NCI-H1417 treated with DMSO at 0.1 percent for 48 hours (cell line): ENCODE data around the gene JCAD.

ENCODE experiments used
- DNase-seq: peaks from one replicate; lab custom pipeline; 2025; lab: John Stamatoyannopoulos, UW

JCAD gene

GRCh38 chr10:30046476-30046875, 12.9 kb downstream of the JCAD start:
- no peak for DNase-seq

- DNase-seq = no peak
Observed at GRCh38 chr10:30045961-30046360, 13.4 kb downstream of the JCAD start.

GRCh38 chr10:30043476-30044270, 15.7 kb downstream of the JCAD start:
- DNase-seq = no peak

- DNase-seq = no peak
Observed at GRCh38 chr10:30042820-30043219, 16.6 kb downstream of the JCAD start.

- no peak for DNase-seq
Observed at GRCh38 chr10:30041196-30042105, 17.9 kb downstream of the JCAD start.

- DNase-seq = no peak
Observed at GRCh38 chr10:30040597-30040996, 18.8 kb downstream of the JCAD start.

GRCh38 chr10:30039988-30040387, 19.4 kb downstream of the JCAD start:
- no peak for DNase-seq

- no peak for DNase-seq
Observed at GRCh38 chr10:30039567-30039966, 19.8 kb downstream of the JCAD start.

GRCh38 chr10:30038781-30039536, 20.4 kb downstream of the JCAD start:
- DNase-seq = no peak

GRCh38 chr10:30037620-30038336, 21.6 kb downstream of the JCAD start:
- no peak for DNase-seq

GRCh38 chr10:30036811-30037210, 22.6 kb downstream of the JCAD start:
- DNase-seq = no peak

- no peak for DNase-seq
Observed at GRCh38 chr10:30036341-30036740, 23.0 kb downstream of the JCAD start.

GRCh38 chr10:30034433-30035137, 24.8 kb downstream of the JCAD start:
- DNase-seq = no peak

GRCh38 chr10:30032125-30032524, 27.3 kb downstream of the JCAD start:
- no peak for DNase-seq

GRCh38 chr10:30029872-30030256, 29.5 kb downstream of the JCAD start:
- no peak for DNase-seq

- no peak for DNase-seq
Observed at GRCh38 chr10:30029164-30029871, 30.1 kb downstream of the JCAD start.

GRCh38 chr10:30028738-30029030, 30.7 kb downstream of the JCAD start:
- no peak for DNase-seq

- DNase-seq = no peak
Observed at GRCh38 chr10:30028006-30028737, 31.2 kb downstream of the JCAD start.

GRCh38 chr10:30027057-30028005, 32.1 kb downstream of the JCAD start:
- DNase-seq = no peak
